Stomach (tissue), 9 donors: ENCODE measurements around the gene COL27A1. TPM values are rescaled to one million over a fixed set of nuclear protein-coding genes. Genes with fewer than 3 reads are reported as not detected.

ENCODE experiments used
- DNase-seq, 2 donors: peaks; one replicate each; pipeline versions ENCODE4 v3.0.0 to v3.0.0-alpha.2; 2013 to 2019
- H3K27ac ChIP-seq, 5 donors: fragments of 200-600 bp in 4 of 5; sonication (generic) in 4 of 5; one replicate each; pipeline ENCODE4 v1.5.1; 2013 to 2019; ENCODE audit warnings: mild to moderate bottlenecking in 1 of 5, moderate library complexity in 1 of 5
- H3K27me3 ChIP-seq, 3 donors: fragments of 200-600 bp; sonication (generic); one replicate each; pipeline ENCODE4 v1.5.1; 2017 to 2019; ENCODE audit warnings: mixed run types in 1 of 3
- H3K36me3 ChIP-seq, 4 donors: fragments of 200-600 bp; sonication (generic); 1 replicate in 3 of 4; 2 replicates in 1 of 4; pipeline ENCODE4 v1.5.1; 2016 to 2019
- H3K4me1 ChIP-seq, 4 donors: fragments of 200-600 bp; sonication (generic); one replicate each; pipeline ENCODE4 v1.5.1; 2016 to 2019
- H3K4me3 ChIP-seq, 4 donors: fragments of 200-600 bp; sonication (generic) in 3 of 4; one replicate each; pipeline ENCODE4 v1.5.1; 2016 to 2019; ENCODE audit warnings: mild to moderate bottlenecking in 1 of 4
- H3K9me3 ChIP-seq, 4 donors: fragments of 200-600 bp; sonication (generic); one replicate each; pipeline ENCODE4 v1.5.1; 2016 to 2019
- EP300 ChIP-seq: sonication (generic); formaldehyde crosslinking; IDR thresholded peaks from one replicate; pipeline ENCODE4 v1.6.1; 2017; ENCODE audit warnings: antibody characterized with exemption
- POLR2A ChIP-seq, 4 donors: fragments of 450-650 bp; IDR thresholded peaks; one replicate each; pipeline ENCODE4 v1.6.1; 2016; ENCODE audit warnings: antibody characterized with exemption in 4 of 4, control low read depth in 2 of 4, mild to moderate bottlenecking in 1 of 4, moderate library complexity in 1 of 4
- POLR2AphosphoS5 ChIP-seq, 3 donors: sonication (generic); formaldehyde crosslinking; IDR thresholded peaks; one replicate each; pipeline ENCODE4 v1.6.1; 2016; ENCODE audit warnings: antibody characterized with exemption in 3 of 3
- WGBS, 5 donors: extraction: QIAGEN DNeasy Blood & Tissue Kit in 3 of 5; methylation state at CpG; one replicate each; pipeline versions ENCODE4 v1.1.5 to v1.1.7; 2013 to 2018; 5-methylcytosine and 5-hydroxymethylcytosine counted together
- intact Hi-C: fragments of 100-400 bp; cut with DNase I; formaldehyde crosslinking; loops from one replicate; pipeline ENCODE4 v1.15.1; 2023; ENCODE audit warnings: low total_unique reads
- polyA plus RNA-seq, 3 donors: library from polyadenylated mRNA; stranded (reverse); fragments of 200-250 nt; gene quantifications; one replicate each; pipeline ENCODE4 v1.2.3, GENCODE V29; 2013
- total RNA-seq, 5 donors: library from RNA; depleted of rRNA; stranded (reverse); fragments of >200 nt; gene quantifications; one replicate each; pipeline versions ENCODE4 v1.1.0 to v1.2.3, GENCODE V29; 2014 to 2016
- TF ChIP-seq, protein P1 (sequence below), 7 experiments: fragments of 450-650 bp in 4 of 7; fragments of 200-600 bp in 3 of 7; sonication (generic) in 3 of 7; IDR thresholded peaks; one replicate each; pipeline ENCODE4 v1.5.1; 2016 to 2019; ENCODE audit warnings: antibody characterized with exemption in 7 of 7, control low read depth in 2 of 7, mild to moderate bottlenecking in 1 of 7
- donor health status: healthy with polysubstance abuse.
- donor health status: Bipolar disorder and iron deficiency.
- donor health status: healthy.

The COL27A1 gene
- total and polyA plus RNA-seq, 8 donors: 2.9 to 26.3 (median 8.2) TPM

DNA sequence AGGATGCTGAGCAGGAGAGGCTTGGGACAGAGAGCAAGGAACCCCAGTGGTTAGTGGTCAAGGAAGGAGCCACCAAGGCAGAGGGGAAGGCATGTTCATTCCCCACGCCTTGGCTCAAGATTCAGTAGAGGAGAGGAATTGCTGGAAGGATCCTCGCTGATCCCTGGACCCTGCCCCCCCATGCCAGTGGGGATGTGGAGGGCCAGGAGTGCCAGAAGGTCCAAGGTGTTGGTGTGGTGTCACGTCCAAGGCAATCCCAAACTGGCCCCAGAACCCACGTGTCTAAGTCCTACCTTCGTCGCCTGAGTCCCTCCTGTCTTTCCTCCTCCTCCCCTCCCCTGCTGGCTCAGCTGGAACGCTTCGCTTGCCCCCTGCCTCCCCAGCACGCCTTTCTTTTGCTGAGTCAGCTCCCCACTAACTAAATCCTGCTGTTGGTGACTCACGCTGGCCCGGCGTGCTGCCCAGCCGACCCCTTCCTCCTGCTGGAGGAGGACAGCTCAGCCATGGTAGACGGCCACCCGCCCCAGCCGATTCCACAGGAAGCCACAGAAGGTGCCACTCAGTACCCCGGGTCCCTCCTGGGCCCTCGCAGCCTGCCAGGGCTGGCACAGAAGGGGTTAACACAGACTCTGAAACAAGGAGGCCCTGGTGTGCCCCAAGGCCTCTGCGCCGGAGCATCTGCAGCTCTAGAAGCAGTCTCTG, 130.0 kb downstream of the COL27A1 start:
- Histone ChIP-seq H3K9me3 (no peaks in the 10 kb centered on the region), H3K27ac (no peak overlapping the region), H3K4me1 (peaks cover 0 to 9% (median 0%) of the 10 kb centered on the region in 4 donors), H3K4me3 (no peak overlapping the region), H3K27me3 (no peaks in the 10 kb centered on the region), H3K36me3 (peaks cover 0 to 7% (median 0%) of the 10 kb centered on the region in 4 donors)
- intact Hi-C loops: loop anchor here (5.0 kb wide), 1 partner anchor 198 kb away; no protein-coding TSS in a partner anchor
- no peak for TF ChIP-seq POLR2AphosphoS5 (IDR thresholded peaks at IDR 0.05)
- TF ChIP-seq POLR2A (IDR thresholded peaks at IDR 0.05): no peak
- TF ChIP-seq, protein P1, sequence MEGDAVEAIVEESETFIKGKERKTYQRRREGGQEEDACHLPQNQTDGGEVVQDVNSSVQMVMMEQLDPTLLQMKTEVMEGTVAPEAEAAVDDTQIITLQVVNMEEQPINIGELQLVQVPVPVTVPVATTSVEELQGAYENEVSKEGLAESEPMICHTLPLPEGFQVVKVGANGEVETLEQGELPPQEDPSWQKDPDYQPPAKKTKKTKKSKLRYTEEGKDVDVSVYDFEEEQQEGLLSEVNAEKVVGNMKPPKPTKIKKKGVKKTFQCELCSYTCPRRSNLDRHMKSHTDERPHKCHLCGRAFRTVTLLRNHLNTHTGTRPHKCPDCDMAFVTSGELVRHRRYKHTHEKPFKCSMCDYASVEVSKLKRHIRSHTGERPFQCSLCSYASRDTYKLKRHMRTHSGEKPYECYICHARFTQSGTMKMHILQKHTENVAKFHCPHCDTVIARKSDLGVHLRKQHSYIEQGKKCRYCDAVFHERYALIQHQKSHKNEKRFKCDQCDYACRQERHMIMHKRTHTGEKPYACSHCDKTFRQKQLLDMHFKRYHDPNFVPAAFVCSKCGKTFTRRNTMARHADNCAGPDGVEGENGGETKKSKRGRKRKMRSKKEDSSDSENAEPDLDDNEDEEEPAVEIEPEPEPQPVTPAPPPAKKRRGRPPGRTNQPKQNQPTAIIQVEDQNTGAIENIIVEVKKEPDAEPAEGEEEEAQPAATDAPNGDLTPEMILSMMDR (IDR thresholded peaks at IDR 0.05): no peak
- TF ChIP-seq EP300: no peak
- DNase-seq: peak in 1 of 2 donors; percentile 85
- 54 to 70% (median 69%) methylated on average over 13 to 20 of the region's 20 CpGs for WGBS, 5 donors

DNA sequence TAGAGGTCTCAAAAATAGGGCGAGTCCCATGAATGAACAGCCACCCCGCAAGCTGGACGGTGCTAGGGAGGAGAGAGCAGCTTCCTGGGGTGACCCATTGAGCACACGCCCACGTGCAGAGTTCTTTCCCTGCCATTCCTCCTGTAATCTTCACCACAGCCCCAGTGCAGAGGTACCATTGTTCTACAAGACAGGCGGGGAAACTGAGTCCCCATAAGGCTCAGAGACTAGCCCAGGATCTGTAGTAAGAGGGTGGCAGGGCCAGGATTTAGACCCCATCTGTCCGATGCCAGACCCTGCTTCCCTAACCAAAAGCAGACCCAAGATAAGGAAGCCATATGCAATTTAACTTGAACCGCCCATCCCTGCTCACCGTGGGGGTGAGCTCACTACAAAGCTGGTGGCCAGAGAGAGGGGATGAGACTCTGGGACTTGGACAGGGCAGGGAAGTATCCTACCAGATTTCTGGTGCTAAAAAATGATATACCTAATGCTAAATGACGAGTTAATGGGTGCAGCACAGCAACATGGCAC, 130.9 kb downstream of the COL27A1 start:
- 81 to 88% (median 83%) methylated on average over 10 of the region's 10 CpGs for WGBS, 5 donors
- Histone ChIP-seq H3K9me3 (no peaks in the 10 kb centered on the region), H3K4me3 (no peak overlapping the region), H3K36me3 (peaks cover 0 to 7% (median 0%) of the 10 kb centered on the region in 4 donors), H3K27ac (no peak overlapping the region), H3K27me3 (no peaks in the 10 kb centered on the region), H3K4me1 (peaks cover 0 to 9% (median 0%) of the 10 kb centered on the region in 4 donors)
- intact Hi-C loops: loop anchor here (5.0 kb wide), 1 partner anchor 199 kb away; no protein-coding TSS in a partner anchor
- TF ChIP-seq POLR2A (IDR thresholded peaks at IDR 0.05): no peak
- TF ChIP-seq, protein P1 (IDR thresholded peaks at IDR 0.05): no peak
- no peak for TF ChIP-seq EP300
- no peak for TF ChIP-seq POLR2AphosphoS5 (IDR thresholded peaks at IDR 0.05)
- no peak for DNase-seq

DNA sequence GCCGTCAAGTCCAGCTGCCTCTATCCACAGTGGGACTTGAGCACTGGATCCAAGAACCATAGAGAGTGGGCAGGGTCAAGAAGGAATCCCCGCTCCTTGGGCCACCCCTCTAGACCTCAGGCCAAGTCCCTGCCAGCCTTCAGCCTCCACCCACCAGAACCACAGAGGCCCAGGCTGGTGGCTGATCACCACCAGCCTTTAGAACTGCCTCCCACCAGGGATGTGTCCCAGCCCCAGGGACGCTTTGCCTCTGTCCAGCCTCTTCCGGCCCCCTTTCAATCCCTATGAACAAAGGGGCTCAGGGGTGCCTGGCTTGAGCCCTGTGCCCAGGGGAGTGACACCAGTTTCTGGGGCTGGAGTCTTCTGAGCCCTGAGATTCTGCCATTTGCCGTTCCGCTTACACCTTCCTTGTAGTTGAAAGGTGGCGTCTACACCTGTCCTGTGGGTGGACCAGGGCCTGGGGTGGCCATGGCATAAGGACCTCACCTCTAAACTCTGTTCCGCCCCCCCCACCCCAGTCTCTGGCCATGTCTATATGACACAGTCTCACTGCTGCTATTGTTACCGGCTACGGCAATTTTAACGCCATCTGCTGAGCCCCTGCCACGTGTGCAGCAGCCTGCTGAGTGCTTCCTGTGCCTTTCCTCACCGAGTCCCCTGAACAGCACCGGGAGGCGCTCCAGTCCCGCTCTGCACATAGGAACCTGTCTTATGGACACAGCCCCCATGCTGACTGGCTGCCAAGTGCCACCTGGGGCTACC, 131.8 kb downstream of the COL27A1 start:
- TF ChIP-seq POLR2A (IDR thresholded peaks at IDR 0.05) (no peak), EP300 (no peak), POLR2AphosphoS5 (IDR thresholded peaks at IDR 0.05) (no peak)
- TF ChIP-seq, protein P1 (IDR thresholded peaks at IDR 0.05): no peak
- no peak for DNase-seq
- intact Hi-C loops: loop anchor here (5.0 kb wide), 1 partner anchor 200 kb away; no protein-coding TSS in a partner anchor
- H3K27ac ChIP-seq: no peak overlapping the region
- peaks cover 0 to 9% (median 0%) of the 10 kb centered on the region in 4 donors for H3K4me1 ChIP-seq
- peaks cover 0 to 8% (median 3%) of the 10 kb centered on the region in 4 donors for H3K36me3 ChIP-seq
- no peaks in the 10 kb centered on the region for H3K9me3 ChIP-seq
- whole genome bisulfite sequencing, 5 donors: 82 to 96% (median 85%) methylated on average over 12 to 16 of the region's 16 CpGs
- H3K27me3 ChIP-seq: no peaks in the 10 kb centered on the region
- H3K4me3 ChIP-seq: no peak overlapping the region

DNA sequence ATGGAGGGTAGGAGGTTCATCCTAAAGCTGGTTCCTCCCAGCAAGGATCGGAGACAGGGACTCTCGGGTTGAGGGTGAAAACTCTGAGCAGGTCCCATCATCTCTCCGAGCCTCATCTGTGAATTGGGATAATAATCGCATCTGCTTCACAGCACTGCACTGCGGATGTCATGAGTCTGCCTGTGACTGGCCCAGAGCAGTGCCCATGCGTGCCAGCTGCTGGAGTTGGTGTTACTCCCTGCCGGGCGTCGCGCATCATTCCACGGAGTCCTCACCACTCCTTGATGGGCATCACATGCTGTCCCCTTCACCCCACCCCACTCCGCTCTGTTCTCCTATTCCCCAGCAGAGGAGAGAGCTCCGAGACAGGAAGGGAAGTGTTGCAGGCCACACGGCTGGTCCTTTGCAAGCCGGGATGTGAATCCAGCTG, 132.4 kb downstream of the COL27A1 start:
- intact Hi-C loops: loop anchor here (5.0 kb wide), 1 partner anchor 200 kb away; no protein-coding TSS in a partner anchor
- Histone ChIP-seq H3K27me3 (no peaks in the 10 kb centered on the region), H3K4me1 (peaks cover 0 to 9% (median 0%) of the 10 kb centered on the region in 4 donors), H3K9me3 (no peaks in the 10 kb centered on the region), H3K4me3 (no peak overlapping the region), H3K27ac (no peak overlapping the region), H3K36me3 (peaks cover 0 to 14% (median 8%) of the 10 kb centered on the region in 4 donors)
- 78 to 87% (median 83%) methylated on average over 15 of the region's 15 CpGs for WGBS, 5 donors
- DNase-seq: no peak
- TF ChIP-seq EP300 (no peak), POLR2A (IDR thresholded peaks at IDR 0.05) (no peak), POLR2AphosphoS5 (IDR thresholded peaks at IDR 0.05) (no peak)
- TF ChIP-seq, protein P1 (IDR thresholded peaks at IDR 0.05): no peak
